GM21717 (cell line): Measurements from ENCODE around the gene URGCP.
A peak's percentile ranks its signal among the peaks of the same experiment; 100 is the strongest.

ENCODE experiments used
- ATAC-seq: cut with Tn5 transposase; IDR thresholded peaks from one replicate; pipeline ENCODE4 v1.9.1; 2021; ENCODE audit warnings: mild to moderate bottlenecking, moderate library complexity; ENCODE audit not compliant: unreplicated experiment

URGCP gene

GRCh38 chr7:43876241-43876640 lies 30.2 kb downstream of the URGCP start:
- ATAC-seq, result no peak

DNA sequence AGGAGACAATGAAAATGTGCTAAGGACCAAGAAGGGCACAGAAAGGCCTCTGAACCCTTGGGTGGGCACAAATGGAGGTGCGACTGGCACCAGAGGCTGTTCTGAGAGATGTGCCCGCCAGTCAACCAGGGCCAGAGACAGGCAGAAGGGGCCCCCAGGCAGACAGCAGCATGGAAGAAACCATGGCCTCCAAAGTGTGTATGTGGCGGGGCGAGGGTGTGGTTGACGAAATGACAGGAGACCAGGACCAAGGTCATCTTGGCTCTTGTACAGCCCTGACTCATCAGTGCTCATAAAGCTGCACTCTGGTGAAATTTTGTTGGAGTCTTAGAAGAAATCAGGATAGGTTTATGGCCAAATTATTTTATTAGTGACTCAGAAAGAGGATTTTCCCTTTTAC lies 33.1 kb downstream of the URGCP start:
- no peak for ATAC-seq

DNA sequence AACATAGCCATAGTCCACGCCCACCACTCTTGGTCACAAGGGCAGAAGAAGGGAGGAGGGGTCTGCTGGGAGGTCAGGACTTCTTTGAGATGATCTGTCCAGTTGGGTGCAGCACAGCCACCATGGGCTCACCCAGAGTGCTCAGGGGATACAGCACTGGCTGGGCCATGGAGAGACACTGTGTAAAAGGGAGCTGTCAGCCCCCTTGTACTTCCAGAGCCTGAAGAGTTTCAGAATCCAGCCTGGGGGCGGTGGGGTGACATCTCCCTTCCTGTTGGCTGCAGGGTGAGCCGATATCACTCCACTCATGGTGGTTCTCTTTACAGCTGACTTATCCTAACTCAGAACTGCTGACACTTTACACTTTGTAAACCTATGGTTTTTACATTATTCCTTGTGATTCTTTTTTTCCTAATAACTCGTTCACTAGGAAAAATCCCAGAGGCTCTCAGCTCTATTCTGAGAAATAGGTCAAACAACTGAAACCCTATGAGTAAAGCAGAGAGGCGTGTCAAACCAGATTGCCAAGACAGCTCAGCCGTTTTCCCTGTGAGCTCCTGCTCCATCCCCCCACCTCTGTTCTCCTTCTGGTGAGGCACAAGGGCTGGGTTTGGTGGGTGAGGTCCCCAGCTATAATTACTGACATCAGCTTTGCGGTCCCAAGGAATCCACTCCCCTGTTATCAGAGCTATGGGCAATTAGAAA lies 33.8 kb downstream of the URGCP start:
- ATAC-seq, result no peak

GRCh38 chr7:43871064-43871463 lies 35.3 kb downstream of the URGCP start:
- no peak for ATAC-seq

GRCh38 chr7:43870316-43870715 lies 36.1 kb downstream of the URGCP start:
- ATAC-seq, result no peak

- peak; percentile 15 for ATAC-seq
Measured at GRCh38 chr7:43869867-43870240, 36.5 kb downstream of the URGCP start.

- peak; percentile 96 for ATAC-seq
Measured at GRCh38 chr7:43869006-43869866, 37.2 kb downstream of the URGCP start, which contains the start of gene MRPS24. Gene MRPS24, minus strand, starts transcription at chr7:43869517. Its CDS starts 22 bp downstream, at chr7:43869495.

- no peak for ATAC-seq
Measured at GRCh38 chr7:43868681-43869005, 37.8 kb downstream of the URGCP start.

GRCh38 chr7:43868181-43868580 lies 38.2 kb downstream of the URGCP start:
- ATAC-seq, result no peak

GRCh38 chr7:43865277-43865676 lies 41.1 kb downstream of the URGCP start:
- ATAC-seq, result no peak

DNA sequence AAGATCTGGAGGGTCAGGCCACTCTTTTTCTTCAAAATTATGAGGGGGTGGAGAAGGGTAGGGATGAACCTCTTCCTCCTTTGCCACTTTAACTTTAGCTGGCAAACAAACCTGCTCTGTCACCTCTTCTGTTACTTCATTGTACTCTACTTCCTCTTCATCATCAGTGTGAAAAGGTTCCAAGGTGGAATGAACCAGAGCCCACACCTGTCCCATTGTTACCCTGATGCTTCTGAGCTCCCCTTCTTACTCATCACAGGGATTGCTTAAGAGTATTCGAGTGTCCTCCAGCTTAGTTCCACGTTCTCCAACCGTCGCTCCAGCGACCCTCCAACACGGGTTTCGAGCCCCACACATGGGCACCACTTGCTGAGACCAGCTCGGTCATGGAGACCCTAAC lies 42.3 kb downstream of the URGCP start:
- no peak for ATAC-seq

- ATAC-seq, result no peak
Measured at GRCh38 chr7:43856996-43857395, 49.4 kb downstream of the URGCP start.

DNA sequence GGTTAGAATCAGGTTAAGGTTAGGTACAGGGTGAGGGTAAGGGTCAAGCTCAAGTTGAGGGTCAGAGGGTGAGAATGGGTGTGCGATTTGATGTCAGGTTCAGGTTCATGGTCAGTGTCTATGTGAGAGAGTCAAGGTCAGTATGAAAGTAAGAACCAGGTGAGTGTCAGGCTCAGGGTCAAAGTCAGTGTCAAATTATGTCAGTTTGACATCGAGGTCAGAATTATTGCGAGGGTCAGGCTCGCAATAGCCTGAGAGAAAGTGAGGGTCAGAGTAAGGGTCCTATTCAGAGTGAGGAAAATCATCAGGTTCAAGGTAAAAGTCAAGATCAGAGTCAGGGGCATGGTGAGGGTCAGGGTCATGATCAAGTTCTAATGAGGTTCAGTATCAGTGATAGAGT lies 50.1 kb downstream of the URGCP start:
- no peak for ATAC-seq

DNA sequence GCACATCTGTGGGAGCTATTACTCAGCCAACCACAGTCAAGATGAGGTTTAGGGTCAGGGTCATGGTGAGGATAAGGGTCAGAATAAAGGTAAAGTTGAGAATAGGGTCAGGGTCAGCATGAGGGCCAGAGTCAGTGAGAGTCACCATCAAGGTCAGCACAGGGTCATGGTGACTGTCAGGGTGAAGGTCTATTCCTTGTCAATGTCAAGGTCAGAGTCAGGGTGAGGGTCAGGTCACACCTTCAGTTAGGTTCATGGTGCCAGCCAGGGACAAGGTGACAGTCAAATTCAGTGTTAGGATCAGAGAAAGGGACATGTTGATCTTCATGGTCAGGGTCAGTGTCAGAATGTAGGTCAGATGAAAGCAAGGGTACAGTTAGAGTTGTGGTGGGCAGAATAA lies 51.2 kb downstream of the URGCP start:
- ATAC-seq, result no peak

- ATAC-seq, result no peak
Measured at GRCh38 chr7:43851805-43852204, 54.6 kb downstream of the URGCP start.

GRCh38 chr7:43850348-43851116 lies 55.9 kb downstream of the URGCP start:
- ATAC-seq, result no peak

GRCh38 chr7:43849047-43849446 lies 57.3 kb downstream of the URGCP start:
- ATAC-seq, result no peak

DNA sequence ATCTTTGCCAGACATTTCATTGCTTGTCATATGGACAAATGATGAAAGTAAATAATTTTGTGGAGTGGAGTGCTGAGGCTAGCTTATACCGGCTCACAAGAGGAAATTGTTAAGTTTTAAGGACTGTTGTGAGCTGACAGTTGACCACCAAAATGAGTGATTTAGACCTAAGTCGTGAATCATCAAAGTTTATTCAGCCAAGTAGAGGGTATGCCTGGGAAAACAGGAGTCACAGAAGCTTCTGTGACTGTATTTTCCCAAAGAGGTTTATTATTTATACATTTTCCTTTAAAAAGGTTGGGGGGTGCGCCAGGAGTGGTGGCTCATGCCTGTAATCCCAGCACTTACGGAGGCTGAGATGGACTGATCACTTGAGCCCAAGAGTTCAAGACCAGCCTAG lies 58.9 kb downstream of the URGCP start:
- no peak for ATAC-seq

DNA sequence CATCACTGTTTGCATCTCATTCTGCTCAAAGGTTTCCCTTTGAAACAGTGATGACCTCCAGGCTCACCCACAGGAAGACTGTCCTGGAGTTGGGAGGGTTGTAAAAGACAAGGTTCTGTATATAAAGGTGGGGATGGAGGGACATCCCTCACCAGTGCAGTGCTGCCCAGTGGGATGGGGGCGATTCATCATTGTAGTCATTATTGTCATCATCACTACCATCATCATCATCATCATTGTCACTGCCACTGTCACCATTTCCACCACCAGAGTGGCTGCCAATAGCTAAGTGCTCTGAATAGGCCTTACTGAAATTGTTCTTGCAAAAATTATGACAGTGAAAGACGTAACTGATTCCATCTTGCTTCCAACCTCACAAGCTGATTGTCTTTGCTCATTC lies 61.7 kb downstream of the URGCP start:
- ATAC-seq, result no peak

DNA sequence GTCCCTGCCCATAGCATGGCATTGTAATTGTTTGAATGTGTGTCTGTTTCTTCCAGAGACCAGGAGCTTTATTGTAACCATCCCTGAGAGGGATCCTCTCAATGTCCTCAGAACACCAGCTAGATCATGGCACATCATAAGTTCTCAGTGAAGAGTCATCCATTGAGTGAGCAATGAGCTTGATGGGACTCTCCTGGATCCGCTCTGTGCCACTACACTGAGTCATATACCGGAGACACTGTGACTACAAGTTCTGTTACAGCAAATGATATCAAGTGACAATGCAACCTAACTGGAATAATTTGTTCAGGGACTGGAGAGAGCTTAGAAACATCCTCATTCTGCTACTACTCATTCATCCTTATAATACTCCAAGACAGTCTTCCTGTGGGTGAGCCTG lies 62.1 kb downstream of the URGCP start:
- ATAC-seq, result no peak

- ATAC-seq, result no peak
Measured at GRCh38 chr7:43843296-43843695, 63.1 kb downstream of the URGCP start.

GRCh38 chr7:43838201-43838658 lies 68.2 kb downstream of the URGCP start:
- no peak for ATAC-seq
